GM12874 (cell line): ENCODE measurements around the gene OR2B6.

ENCODE experiments used
- CTCF ChIP-seq: IDR thresholded peaks from 2 replicates; pipeline ENCODE4 v1.5.1; 2011; ENCODE audit warnings: low read depth, mild to moderate bottlenecking, control low read depth, low read length, moderate library complexity; ENCODE audit not compliant: insufficient read depth

Gene OR2B6

GRCh38 chr6:27956941-27957340 lies at the start of gene OR2B6:
OR2B6 (plus strand) TSS chr6:27957241; CDS start chr6:27957241, 0 bp downstream.
- no peak for TF ChIP-seq CTCF

GRCh38 chr6:27908017-27908416 lies 49.0 kb upstream of the OR2B6 start:
- TF ChIP-seq CTCF, result no peak

- no peak for TF ChIP-seq CTCF
Measured at GRCh38 chr6:27911956-27912446, 45.0 kb upstream of the OR2B6 start, which contains the start of gene OR2B2. OR2B2 (minus strand) TSS chr6:27912396; CDS start chr6:27912319, 77 bp downstream.

- no peak for TF ChIP-seq CTCF
Measured at GRCh38 chr6:27922949-27923348, 34.1 kb upstream of the OR2B6 start.

GRCh38 chr6:27924179-27924578 lies 32.9 kb upstream of the OR2B6 start:
- TF ChIP-seq CTCF, result no peak

- TF ChIP-seq CTCF, result no peak
Measured at GRCh38 chr6:27931209-27931608, 25.8 kb upstream of the OR2B6 start.

GRCh38 chr6:27940766-27941165 lies 16.3 kb upstream of the OR2B6 start:
- no peak for TF ChIP-seq CTCF

- no peak for TF ChIP-seq CTCF
Measured at GRCh38 chr6:27948237-27948636, 8.8 kb upstream of the OR2B6 start.
